ENCODE measurements around the gene PLEKHA4.
"Not testable (repeated sequence)": the region's sequence is repeated elsewhere in the genome, so short reads cannot be mapped to it uniquely, and the experiment has no call there.

Gene PLEKHA4

DNA sequence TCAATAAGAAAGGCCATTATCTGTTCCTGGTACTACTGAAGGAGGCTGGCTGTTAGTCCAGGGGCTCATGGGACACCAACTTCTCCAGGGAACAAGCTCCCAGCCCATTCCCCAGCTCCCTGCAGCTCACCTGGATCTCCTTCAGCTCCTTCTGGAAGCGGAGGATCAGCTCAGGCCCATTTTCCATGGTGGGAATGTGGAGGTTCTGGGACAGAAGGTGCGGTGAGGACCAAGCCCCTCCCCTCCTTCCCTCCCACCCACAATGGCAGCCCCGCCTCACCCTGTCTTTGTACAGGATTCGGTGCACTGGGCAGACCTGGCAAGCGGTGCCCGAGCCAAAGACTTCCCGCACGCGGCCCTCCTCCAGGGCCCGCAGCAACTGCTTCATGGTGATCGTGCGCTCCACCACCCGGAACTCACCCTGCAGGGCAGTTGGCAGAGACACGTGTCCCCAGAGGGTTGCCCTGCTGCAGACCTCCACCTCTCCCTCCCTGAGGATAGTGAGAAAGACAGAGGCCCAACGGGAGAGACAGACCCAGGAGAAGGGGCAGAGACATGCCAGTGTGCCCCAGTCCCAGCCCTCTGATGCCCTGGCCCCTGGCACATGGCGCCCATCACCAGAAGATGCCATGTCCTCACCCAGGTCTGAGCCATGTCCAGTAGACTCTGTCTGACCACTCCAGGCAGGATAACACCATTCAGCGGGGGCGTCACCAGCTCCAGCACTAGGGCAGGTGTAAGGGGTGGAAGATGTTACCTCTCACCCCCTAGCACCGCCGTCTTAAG lies 71.9 kb downstream of the PLEKHA4 start:
- FAIRE-seq, result no peak

GRCh38 chr19:48795685-48796070 lies 72.7 kb downstream of the PLEKHA4 start:
- no peak for FAIRE-seq

DNA sequence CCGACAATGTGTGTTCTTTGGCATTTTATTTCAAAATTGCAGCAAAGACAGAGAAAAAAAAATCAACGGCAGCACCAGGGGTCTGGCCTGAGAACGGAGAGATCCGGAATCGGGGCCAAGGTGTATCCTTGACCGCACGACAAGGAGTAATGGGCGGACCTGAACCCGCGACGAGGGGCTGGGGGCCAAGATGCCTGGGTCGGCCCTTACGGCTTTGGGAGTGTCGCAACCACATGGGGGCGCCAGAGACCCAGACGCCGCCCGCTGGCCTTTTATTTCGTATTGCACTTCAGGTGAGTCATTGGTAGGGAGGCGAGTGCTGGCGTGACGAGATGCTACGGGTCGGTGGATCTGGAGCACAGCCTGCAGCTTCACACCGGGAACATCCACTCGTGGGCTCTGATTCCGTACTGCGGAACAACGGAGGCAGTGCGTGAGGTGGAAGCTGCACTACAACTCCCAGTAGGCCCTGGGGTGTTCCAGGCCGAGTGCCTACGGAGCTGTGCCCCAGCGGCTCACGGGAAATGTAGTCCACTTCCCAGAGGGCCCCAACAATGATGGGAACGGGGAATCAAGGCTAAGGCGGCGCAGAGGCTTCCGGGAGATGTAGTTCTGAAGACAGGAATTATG lies 73.2 kb downstream of the PLEKHA4 start:
- peak; percentile 94 for FAIRE-seq

GRCh38 chr19:48794291-48794690 lies 74.1 kb downstream of the PLEKHA4 start:
- no peak for FAIRE-seq

GRCh38 chr19:48793271-48793670 lies 75.1 kb downstream of the PLEKHA4 start:
- no peak for FAIRE-seq

DNA sequence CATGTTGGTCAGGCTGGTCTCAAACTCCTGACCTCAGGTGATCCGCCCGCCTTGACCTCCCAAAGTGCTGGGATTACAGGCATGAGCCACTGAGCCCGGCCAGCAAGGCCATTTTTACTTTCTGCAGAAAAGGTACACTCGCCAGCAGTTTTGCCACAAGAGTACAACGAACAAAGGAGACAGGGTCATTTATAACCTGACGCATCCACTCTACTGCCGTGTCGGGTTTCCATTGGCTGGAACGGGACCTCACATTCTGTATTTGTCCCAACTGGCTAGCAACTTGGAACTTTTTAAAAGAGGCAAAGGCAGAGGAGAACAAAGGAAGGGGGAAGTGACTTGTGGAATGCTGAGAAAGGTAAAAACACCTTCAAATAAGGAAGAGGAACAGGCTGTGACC lies 81.1 kb downstream of the PLEKHA4 start:
- FAIRE-seq, result not testable (repeated sequence)
